ENCODE measurements around the gene GPBP1L1.

GPBP1L1 gene

GRCh38 chr1:45583666-45584350, 102.5 kb downstream of the GPBP1L1 start, which contains the start of gene NASP:
Gene NASP (plus strand): TSS chr1:45584041. CDS start chr1:45584147, 106 bp downstream.
- H3K4me2 ChIP-seq (ENCODE audit: low read depth, low read length, poor library complexity, severe bottlenecking): peak within 1 kb of the TSS; percentile 92
- peaks cover 49% of the 10 kb centered on the region for H3K79me2 ChIP-seq (ENCODE audit: insufficient read depth, low read length)
- H3K9ac ChIP-seq (ENCODE audit: low read depth, low read length, poor library complexity, severe bottlenecking): peak within 1 kb of the TSS; percentile 98
- peak; percentile 26; the same call in 1 of the 2 replicates for TF ChIP-seq CTCF (conservative IDR thresholded peaks at IDR 0.05; ENCODE audit: low read length)
- TF ChIP-seq EZH2phosphoT487 (IDR thresholded peaks at IDR 0.05; ENCODE audit: borderline replicate concordance): no peak
- peak within 1 kb of the TSS; percentile 96 for H3K4me3 ChIP-seq (ENCODE audit: low read length, poor library complexity, severe bottlenecking)
- H2AFZ ChIP-seq (ENCODE audit: low read length): peak within 1 kb of the TSS; percentile 100
- no peaks in the 10 kb centered on the region for H3K9me3 ChIP-seq (ENCODE audit: insufficient read depth, low read depth, low read length)
- H3K27me3 ChIP-seq (ENCODE audit: insufficient read depth, low read length, poor library complexity, severe bottlenecking): no peaks in the 10 kb centered on the region
- H4K20me1 ChIP-seq (ENCODE audit: insufficient read depth, low read length, poor library complexity, severe bottlenecking): peaks cover 47% of the 10 kb centered on the region
- 0 out of 2 replicates have a peak, but pooled peaks cover 2% of the 10 kb centered on the region for H3F3A ChIP-seq (ENCODE audit: low read depth)
- no peaks in the 10 kb centered on the region for H3K9me2 ChIP-seq (replicated peaks; ENCODE audit: low read depth, low read length)
- peaks cover 26% of the 10 kb centered on the region for H3K4me1 ChIP-seq (ENCODE audit: insufficient read depth, low read length, poor library complexity, severe bottlenecking)
- H3K36me3 ChIP-seq (ENCODE audit: insufficient read depth, low read length): 0 out of 2 replicates have a peak, but pooled peaks cover 2% of the 10 kb centered on the region

GRCh38 chr1:45583264-45583665, 103.1 kb downstream of the GPBP1L1 start:
- peak overlapping the region; percentile 96 for H3K4me3 ChIP-seq (ENCODE audit: low read length, poor library complexity, severe bottlenecking)
- H3K36me3 ChIP-seq (ENCODE audit: insufficient read depth, low read length): no peaks in the 10 kb centered on the region
- H3K79me2 ChIP-seq (ENCODE audit: insufficient read depth, low read length): peaks cover 44% of the 10 kb centered on the region
- H3K9me2 ChIP-seq (replicated peaks; ENCODE audit: low read depth, low read length): no peaks in the 10 kb centered on the region
- peaks cover 41% of the 10 kb centered on the region for H4K20me1 ChIP-seq (ENCODE audit: insufficient read depth, low read length, poor library complexity, severe bottlenecking)
- H3K9me3 ChIP-seq (ENCODE audit: insufficient read depth, low read depth, low read length): no peaks in the 10 kb centered on the region
- peak overlapping the region; percentile 100 for H2AFZ ChIP-seq (ENCODE audit: low read length)
- peaks cover 23% of the 10 kb centered on the region for H3K4me1 ChIP-seq (ENCODE audit: insufficient read depth, low read length, poor library complexity, severe bottlenecking)
- H3K9ac ChIP-seq (ENCODE audit: low read depth, low read length, poor library complexity, severe bottlenecking): peak overlapping the region; percentile 98
- TF ChIP-seq CTCF (conservative IDR thresholded peaks at IDR 0.05; ENCODE audit: low read length) (no peak), EZH2phosphoT487 (IDR thresholded peaks at IDR 0.05; ENCODE audit: borderline replicate concordance) (no peak)
- 0 out of 2 replicates have a peak, but pooled peaks cover 2% of the 10 kb centered on the region for H3F3A ChIP-seq (ENCODE audit: low read depth)
- peak overlapping the region; percentile 92 for H3K4me2 ChIP-seq (ENCODE audit: low read depth, low read length, poor library complexity, severe bottlenecking)
- H3K27me3 ChIP-seq (ENCODE audit: insufficient read depth, low read length, poor library complexity, severe bottlenecking): no peaks in the 10 kb centered on the region
